ENCODE results near the gene DNAJB8.

- TF ChIP-seq CTCF (conservative IDR thresholded peaks at IDR 0.05 in 1 of 2, IDR thresholded peaks at IDR 0.05 in 1 of 2; ENCODE audit: low read depth in 1 of 2, low read length in 2 of 2): no peak
- TF ChIP-seq EZH2 (IDR thresholded peaks at IDR 0.05; ENCODE audit: low read length, missing control alignments): no peak
These were observed 15.5 kb upstream of the DNAJB8 start for GRCh38 chr3:128482175-128482574.

All from fibroblast of lung (primary cell).